HG02973 (cell line): ENCODE results near the gene FABP2.

Experiments used
- ATAC-seq: cut with Tn5 transposase; IDR thresholded peaks from one replicate; pipeline ENCODE4 v1.9.1; 2021; ENCODE audit warnings: moderate library complexity; ENCODE audit not compliant: unreplicated experiment

FABP2 gene

DNA sequence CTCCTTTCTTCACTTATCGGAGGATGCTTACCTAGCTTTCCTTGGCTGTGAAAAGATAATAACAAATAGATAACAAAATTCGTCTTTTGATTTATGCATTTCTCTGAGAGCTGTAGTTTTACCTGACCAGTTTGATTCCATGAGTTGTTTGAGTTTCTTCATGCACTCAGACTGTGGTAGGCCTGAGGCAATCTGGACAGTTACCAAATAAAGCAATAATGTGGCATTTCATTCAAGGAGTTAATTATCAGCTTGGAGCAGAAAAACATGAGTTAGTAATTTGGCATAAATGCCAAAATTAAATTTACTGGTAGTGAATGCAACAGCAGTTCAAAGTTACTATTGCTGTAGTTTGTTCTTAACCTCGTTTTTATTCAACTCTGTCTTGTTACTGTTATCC, 53.5 kb downstream of the FABP2 start:
- ATAC-seq = no peak
